ENCODE measurements around the gene ECHDC1.
"Not testable (repeated sequence)": the region's sequence is repeated elsewhere in the genome, so short reads cannot be mapped to it uniquely, and the experiment has no call there.

Gene ECHDC1

DNA sequence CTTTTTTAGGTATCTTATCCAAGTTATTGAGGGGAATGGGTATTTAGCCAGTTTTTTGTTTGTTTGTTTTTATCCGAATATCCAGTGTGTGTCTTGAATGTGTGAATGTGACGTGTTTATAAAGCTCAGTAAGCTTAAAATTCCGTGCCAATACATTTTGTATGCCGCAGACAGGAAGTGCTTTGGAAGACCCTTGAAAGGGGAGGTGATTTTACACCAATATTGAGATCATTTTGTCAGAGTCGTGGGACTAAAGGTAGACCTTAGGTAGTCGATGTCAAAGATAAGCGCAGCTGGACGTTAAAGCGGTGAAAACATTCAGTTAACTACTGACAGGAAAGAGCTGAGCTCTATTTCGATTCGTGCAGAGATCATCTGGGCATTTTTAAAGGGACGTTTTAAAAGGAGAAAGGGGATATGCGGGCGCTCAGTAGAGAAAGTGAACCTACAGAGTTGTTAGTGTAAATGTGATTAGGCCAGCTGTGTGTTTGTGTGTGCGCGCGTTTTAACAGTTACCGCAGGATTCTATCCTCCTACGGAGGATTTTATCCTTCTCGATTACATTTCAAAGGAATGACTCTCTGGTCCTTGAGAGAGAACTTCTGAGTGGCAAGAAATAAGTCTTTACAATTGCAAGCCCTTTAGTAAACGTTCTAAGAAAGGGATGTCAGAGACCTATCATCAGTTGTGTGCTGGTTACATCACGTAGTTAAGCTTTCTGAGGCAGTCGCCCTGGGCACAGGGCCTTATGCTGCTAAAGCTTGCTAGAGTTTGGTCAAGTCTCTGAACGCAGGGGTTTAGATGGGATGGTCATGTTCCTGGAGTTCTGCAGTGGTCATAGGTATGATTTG lies 625 bp upstream of the ECHDC1 start:
- H3K4me3 ChIP-seq (ENCODE audit: control insufficient read depth, low read depth, low read length) = peak overlapping the region; percentile 98
- peak; percentile 40 for DNase-seq (ENCODE audit: low read depth)
- TF ChIP-seq, protein P1, sequence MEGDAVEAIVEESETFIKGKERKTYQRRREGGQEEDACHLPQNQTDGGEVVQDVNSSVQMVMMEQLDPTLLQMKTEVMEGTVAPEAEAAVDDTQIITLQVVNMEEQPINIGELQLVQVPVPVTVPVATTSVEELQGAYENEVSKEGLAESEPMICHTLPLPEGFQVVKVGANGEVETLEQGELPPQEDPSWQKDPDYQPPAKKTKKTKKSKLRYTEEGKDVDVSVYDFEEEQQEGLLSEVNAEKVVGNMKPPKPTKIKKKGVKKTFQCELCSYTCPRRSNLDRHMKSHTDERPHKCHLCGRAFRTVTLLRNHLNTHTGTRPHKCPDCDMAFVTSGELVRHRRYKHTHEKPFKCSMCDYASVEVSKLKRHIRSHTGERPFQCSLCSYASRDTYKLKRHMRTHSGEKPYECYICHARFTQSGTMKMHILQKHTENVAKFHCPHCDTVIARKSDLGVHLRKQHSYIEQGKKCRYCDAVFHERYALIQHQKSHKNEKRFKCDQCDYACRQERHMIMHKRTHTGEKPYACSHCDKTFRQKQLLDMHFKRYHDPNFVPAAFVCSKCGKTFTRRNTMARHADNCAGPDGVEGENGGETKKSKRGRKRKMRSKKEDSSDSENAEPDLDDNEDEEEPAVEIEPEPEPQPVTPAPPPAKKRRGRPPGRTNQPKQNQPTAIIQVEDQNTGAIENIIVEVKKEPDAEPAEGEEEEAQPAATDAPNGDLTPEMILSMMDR (conservative IDR thresholded peaks at IDR 0.05; ENCODE audit: control insufficient read depth, insufficient read depth, low read depth, low read length) = no peak

DNA sequence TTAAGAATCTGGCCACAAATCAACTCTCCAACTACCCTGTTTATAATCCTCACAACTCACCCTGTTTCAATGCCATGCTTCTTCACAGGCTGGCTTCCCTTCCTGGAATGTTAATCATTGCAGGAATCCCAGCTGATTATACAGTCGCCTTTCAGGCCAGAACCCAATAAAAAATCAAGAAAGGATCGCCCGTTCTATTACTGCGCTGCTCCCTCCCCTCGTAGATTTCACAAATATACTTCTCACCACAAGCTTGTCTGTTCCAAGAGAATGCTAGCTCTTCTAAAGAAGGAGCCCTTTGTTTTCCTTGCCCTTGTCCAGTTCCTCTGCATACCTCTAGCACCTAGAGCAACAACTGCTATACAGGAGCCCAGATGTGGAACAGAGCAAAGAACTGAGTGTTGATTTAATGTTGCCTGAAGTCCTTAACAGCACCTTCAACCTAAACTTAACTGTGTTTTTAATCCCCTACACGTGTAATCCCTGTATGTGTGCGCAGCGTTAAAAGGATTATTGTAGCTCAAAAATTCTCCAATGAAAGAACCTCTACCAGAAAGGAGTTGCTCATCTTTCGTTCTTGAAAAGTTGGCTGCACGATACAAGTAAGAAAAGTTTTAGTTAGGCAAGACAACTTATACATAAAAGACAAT lies 988 bp downstream of the ECHDC1 start:
- H3K4me3 ChIP-seq (ENCODE audit: control insufficient read depth, low read depth, low read length) = peak overlapping the region; percentile 98
- DNase-seq (ENCODE audit: low read depth) = no peak
- TF ChIP-seq, protein P1 (conservative IDR thresholded peaks at IDR 0.05; ENCODE audit: control insufficient read depth, insufficient read depth, low read depth, low read length) = no peak

DNA sequence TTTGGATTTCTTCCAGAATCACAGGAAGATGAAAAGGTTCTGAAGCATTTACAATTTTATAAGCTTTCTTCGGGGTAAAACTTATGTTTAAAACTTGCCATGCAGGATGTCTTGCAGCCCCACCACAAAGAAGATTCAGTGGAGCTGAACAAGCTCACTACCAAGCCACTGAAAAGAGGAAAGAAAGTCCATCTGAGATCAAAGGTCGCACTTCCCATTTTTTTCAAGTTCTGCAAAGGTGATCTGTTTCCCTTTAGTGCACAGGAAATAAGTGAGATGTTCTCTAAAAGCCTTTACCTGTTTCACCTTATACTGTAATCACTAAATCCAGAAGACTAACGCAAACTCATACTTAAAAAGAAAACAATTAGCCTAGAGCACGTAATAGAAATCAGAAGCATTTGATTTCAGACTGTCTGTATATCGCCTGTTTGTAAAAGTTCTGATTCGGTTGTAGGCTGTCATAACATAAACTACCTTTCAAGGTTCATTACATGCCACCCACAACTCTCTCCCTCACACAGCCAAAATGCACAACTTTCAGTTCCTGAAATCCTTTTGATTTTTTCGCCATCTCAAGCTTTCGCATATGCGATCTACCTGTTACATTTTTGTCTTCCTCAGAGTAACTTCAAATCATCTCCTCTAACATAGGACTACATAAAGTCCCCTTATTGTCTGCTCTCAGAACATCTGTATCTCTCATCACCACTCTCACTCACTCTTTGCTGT lies 1.8 kb downstream of the ECHDC1 start:
- TF ChIP-seq, protein P1 (conservative IDR thresholded peaks at IDR 0.05; ENCODE audit: control insufficient read depth, insufficient read depth, low read depth, low read length) = no peak
- DNase-seq (ENCODE audit: low read depth) = no peak
- peak overlapping the region; percentile 98 for H3K4me3 ChIP-seq (ENCODE audit: control insufficient read depth, low read depth, low read length)

DNA sequence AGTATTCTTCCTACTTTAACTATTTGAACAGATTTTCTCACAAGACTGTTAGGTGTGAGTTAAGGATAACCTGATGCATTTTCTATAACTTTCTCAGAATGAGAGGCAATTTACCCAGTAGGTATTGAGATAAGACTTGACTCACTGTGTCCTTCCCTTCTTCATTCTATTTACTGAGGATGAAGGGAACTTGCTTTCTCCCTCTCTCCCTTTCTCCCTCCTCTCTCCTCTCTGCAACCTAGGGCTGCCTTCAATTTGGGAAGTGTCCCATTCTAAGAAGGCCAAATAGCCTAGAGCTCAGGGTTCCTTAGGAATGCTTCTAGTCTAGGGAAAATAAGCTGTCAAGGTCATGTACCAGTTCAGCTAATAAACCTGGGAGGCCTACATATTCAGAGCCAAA lies 3.2 kb downstream of the ECHDC1 start:
- DNase-seq (ENCODE audit: low read depth) = no peak
- no peak overlapping the region for H3K4me3 ChIP-seq (ENCODE audit: control insufficient read depth, low read depth, low read length)
- TF ChIP-seq, protein P1 (conservative IDR thresholded peaks at IDR 0.05; ENCODE audit: control insufficient read depth, insufficient read depth, low read depth, low read length) = no peak

DNA sequence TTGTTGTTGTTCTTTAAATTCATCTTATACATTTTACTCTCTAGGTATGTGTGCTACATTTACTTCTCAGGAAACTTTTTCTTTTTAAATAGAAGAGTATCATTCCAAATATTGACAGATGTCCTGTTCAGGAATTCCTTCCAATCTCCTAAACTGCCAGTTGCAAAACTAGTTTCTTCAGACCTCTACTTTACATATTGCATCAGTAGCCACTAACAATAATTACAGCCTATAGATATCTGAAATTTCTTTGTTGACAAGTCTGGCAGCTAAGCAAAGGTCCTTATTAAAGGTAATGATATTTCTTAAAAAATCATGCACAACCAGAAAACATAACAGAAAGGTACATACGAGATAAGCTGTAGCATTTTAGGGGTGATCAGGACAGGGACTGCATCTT lies 4.5 kb downstream of the ECHDC1 start:
- H3K4me3 ChIP-seq (ENCODE audit: control insufficient read depth, low read depth, low read length) = no peak overlapping the region
- no peak for DNase-seq (ENCODE audit: low read depth)
- TF ChIP-seq, protein P1 (conservative IDR thresholded peaks at IDR 0.05; ENCODE audit: control insufficient read depth, insufficient read depth, low read depth, low read length) = no peak

DNA sequence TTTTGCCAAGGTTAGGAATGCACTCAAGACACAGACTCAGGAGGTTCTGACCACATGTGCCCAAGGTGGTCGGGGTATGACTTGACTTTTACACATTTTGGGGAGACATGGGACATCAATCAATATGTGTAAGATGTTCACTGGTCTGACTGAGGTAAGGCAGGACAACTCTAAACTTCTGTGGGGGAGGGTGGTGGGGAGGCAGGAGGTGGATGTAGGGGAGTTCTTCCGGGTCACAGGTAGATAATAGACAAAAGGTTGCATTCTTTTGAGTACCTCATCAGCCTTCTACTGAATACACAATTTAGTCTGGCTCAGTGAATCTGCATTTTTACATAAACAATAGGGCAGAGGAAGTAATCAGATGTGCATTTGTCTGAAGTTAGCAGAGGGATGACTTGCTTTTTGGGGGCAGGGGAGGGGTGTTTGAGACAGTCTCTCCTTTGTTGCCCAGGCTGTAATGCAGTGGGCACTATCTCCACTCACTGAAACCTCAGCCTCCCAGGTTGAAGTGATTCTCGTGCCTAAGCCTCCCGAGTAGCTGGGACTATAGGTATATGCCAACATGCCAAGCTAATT lies 10.9 kb downstream of the ECHDC1 start:
- TF ChIP-seq, protein P1 (conservative IDR thresholded peaks at IDR 0.05; ENCODE audit: control insufficient read depth, insufficient read depth, low read depth, low read length) = no peak
- no peak overlapping the region for H3K4me3 ChIP-seq (ENCODE audit: control insufficient read depth, low read depth, low read length)
- DNase-seq (ENCODE audit: low read depth) = no peak

DNA sequence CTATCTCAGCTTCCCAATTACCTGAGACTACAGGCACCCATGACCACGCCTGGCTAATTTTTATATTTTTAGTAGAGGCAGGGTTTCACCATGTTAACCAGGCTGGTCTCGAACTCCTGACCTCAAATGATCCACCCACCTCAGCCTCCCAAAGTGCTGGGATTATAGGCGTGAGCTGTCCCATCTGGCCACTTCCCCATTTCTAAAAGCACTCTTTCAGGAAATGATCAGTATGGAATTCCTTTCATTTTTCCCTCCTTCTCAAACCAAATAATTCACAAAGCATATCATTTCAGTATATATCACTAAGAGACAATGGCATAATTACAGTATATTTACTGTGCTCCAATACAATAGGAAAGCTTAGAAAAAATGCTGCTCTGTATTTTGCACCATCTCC lies 12.2 kb downstream of the ECHDC1 start:
- DNase-seq (ENCODE audit: low read depth); H3K4me3 ChIP-seq (ENCODE audit: control insufficient read depth, low read depth, low read length): not testable (repeated sequence)

Measured in fibroblast of mammary gland (primary cell).